ENCODE data around the gene BOK.

GRCh38 chr2:241617431-241618154 is 59.0 kb downstream of the BOK start:
- TF ChIP-seq POLR2A (IDR thresholded peaks at IDR 0.05) (no peak), CTCF (IDR thresholded peaks at IDR 0.05) (no peak)
